Immature natural killer cell (primary cell): ENCODE measurements around the gene PDCD2L. TPM values are rescaled to one million over a fixed set of nuclear protein-coding genes. Genes with fewer than 3 reads are reported as not detected.
A peak's percentile ranks its signal among the peaks of the same experiment; 100 is the strongest.

Experiments used
- DNase-seq, 3 donors: peaks; one replicate each; pipeline ENCODE4 v3.0.0; 2022; ENCODE audit warnings: mixed read lengths in 1 of 3
- H3K27ac Mint-ChIP-seq, 6 donors: one replicate each; pipeline ENCODE4 v1.8.0; 2020; ENCODE audit warnings: mixed read lengths in 6 of 6, mild to moderate bottlenecking in 5 of 6, inconsistent platforms in 4 of 6, moderate library complexity in 3 of 6
- H3K27me3 Mint-ChIP-seq, 3 donors: one replicate each; pipeline ENCODE4 v1.8.0; 2020 to 2021; ENCODE audit warnings: low read depth in 3 of 3, mild to moderate bottlenecking in 3 of 3, mixed read lengths in 3 of 3, moderate library complexity in 3 of 3, inconsistent platforms in 1 of 3
- H3K36me3 Mint-ChIP-seq, 3 donors: one replicate each; pipeline ENCODE4 v1.8.0; 2020; ENCODE audit warnings: mixed read lengths in 3 of 3, inconsistent platforms in 2 of 3, mild to moderate bottlenecking in 2 of 3
- H3K4me1 Mint-ChIP-seq, 2 donors: one replicate each; pipeline ENCODE4 v1.8.0; 2020; ENCODE audit warnings: inconsistent platforms in 2 of 2, mild to moderate bottlenecking in 2 of 2, mixed read lengths in 2 of 2, moderate library complexity in 1 of 2
- H3K4me3 Mint-ChIP-seq, 5 donors: one replicate each; pipeline ENCODE4 v1.8.0; 2020; ENCODE audit warnings: mild to moderate bottlenecking in 5 of 5, mixed read lengths in 5 of 5, inconsistent platforms in 3 of 5, moderate library complexity in 3 of 5
- H3K9me3 Mint-ChIP-seq, 6 donors: one replicate each; pipeline ENCODE4 v1.8.0; 2020; ENCODE audit warnings: mild to moderate bottlenecking in 6 of 6, mixed read lengths in 6 of 6, inconsistent platforms in 4 of 6, moderate library complexity in 3 of 6
- polyA plus RNA-seq, 3 donors: library from polyadenylated mRNA; unstranded; fragments of 300-500 nt; fragmentation: Illumina TruSeq; gene quantifications; one replicate each; pipeline ENCODE4 v1.2.3, GENCODE V29; 2021

Gene PDCD2L
- polyA plus RNA-seq = 10 to 100 TPM in 2 of 3 donors, 1 to 10 TPM in 1; 6.5 to 14.3 (median 11.4) TPM

GRCh38 chr19:34404109-34404909, at the start of gene PDCD2L:
Gene PDCD2L (plus strand): TSS chr19:34404399. CDS start chr19:34404431, 32 bp downstream.
- peaks cover 0 to 3% (median 0%) of the 10 kb centered on the region in 3 donors for H3K27me3 Mint-ChIP-seq
- DNase-seq = peak; percentile 87 to 89 (median 88)
- H3K27ac Mint-ChIP-seq = peak within 1 kb of the TSS; percentile 70 to 86 (median 83)
- peaks cover 6 to 12% (median 8%) of the 10 kb centered on the region in 3 donors for H3K36me3 Mint-ChIP-seq
- peaks cover 10% of the 10 kb centered on the region in 2 donors for H3K4me1 Mint-ChIP-seq
- H3K4me3 Mint-ChIP-seq = peak within 1 kb of the TSS; percentile 90 to 93 (median 92)
- no peaks in the 10 kb centered on the region for H3K9me3 Mint-ChIP-seq

- no peak overlapping the region for H3K4me3 Mint-ChIP-seq
- H3K27me3 Mint-ChIP-seq = peaks cover 7 to 10% (median 10%) of the 10 kb centered on the region in 3 donors
- DNase-seq = no peak
- H3K36me3 Mint-ChIP-seq = peaks cover 0 to 6% (median 5%) of the 10 kb centered on the region in 3 donors
- peaks cover 43% of the 10 kb centered on the region in 2 donors for H3K4me1 Mint-ChIP-seq
- no peaks in the 10 kb centered on the region for H3K9me3 Mint-ChIP-seq
- H3K27ac Mint-ChIP-seq = no peak overlapping the region
These were observed 49.0 kb upstream of the PDCD2L start for GRCh38 chr19:34355201-34355600.

GRCh38 chr19:34356875-34357274, 47.3 kb upstream of the PDCD2L start:
- H3K9me3 Mint-ChIP-seq = no peaks in the 10 kb centered on the region
- H3K36me3 Mint-ChIP-seq = peaks cover 0 to 6% (median 5%) of the 10 kb centered on the region in 3 donors
- DNase-seq = no peak
- peaks cover 8 to 10% (median 10%) of the 10 kb centered on the region in 3 donors for H3K27me3 Mint-ChIP-seq
- H3K4me1 Mint-ChIP-seq = peaks cover 30 to 31% of the 10 kb centered on the region in 2 donors
- H3K27ac Mint-ChIP-seq = no peak overlapping the region
- H3K4me3 Mint-ChIP-seq = no peak overlapping the region

GRCh38 chr19:34357431-34357830, 46.8 kb upstream of the PDCD2L start:
- DNase-seq = no peak
- H3K9me3 Mint-ChIP-seq = no peaks in the 10 kb centered on the region
- H3K27me3 Mint-ChIP-seq = peaks cover 8 to 10% (median 9%) of the 10 kb centered on the region in 3 donors
- peak overlapping the region in 4 of 5 donors; percentile 27 to 71 (median 63) for H3K4me3 Mint-ChIP-seq
- peaks cover 0 to 6% (median 5%) of the 10 kb centered on the region in 3 donors for H3K36me3 Mint-ChIP-seq
- H3K27ac Mint-ChIP-seq = peak overlapping the region in 5 of 6 donors; percentile 40 to 89 (median 68)
- peaks cover 26 to 29% of the 10 kb centered on the region in 2 donors for H3K4me1 Mint-ChIP-seq

GRCh38 chr19:34359140-34359953, 44.9 kb upstream of the PDCD2L start:
- Mint-ChIP-seq H3K27ac (peak overlapping the region; percentile 58 to 95 (median 94)), H3K27me3 (peaks cover 8 to 13% (median 10%) of the 10 kb centered on the region in 3 donors), H3K9me3 (no peaks in the 10 kb centered on the region), H3K4me3 (peak overlapping the region; percentile 86 to 91 (median 89)), H3K36me3 (peaks cover 0 to 6% (median 5%) of the 10 kb centered on the region in 3 donors), H3K4me1 (peaks cover 29 to 30% of the 10 kb centered on the region in 2 donors)
- DNase-seq = peak; percentile 94 to 97 (median 97)

- DNase-seq = no peak
- H3K9me3 Mint-ChIP-seq = no peaks in the 10 kb centered on the region
- H3K27me3 Mint-ChIP-seq = peaks cover 8 to 13% (median 11%) of the 10 kb centered on the region in 3 donors
- peak overlapping the region; percentile 86 to 91 (median 89) for H3K4me3 Mint-ChIP-seq
- H3K27ac Mint-ChIP-seq = peak overlapping the region; percentile 58 to 95 (median 94)
- peaks cover 0 to 3% (median 1%) of the 10 kb centered on the region in 3 donors for H3K36me3 Mint-ChIP-seq
- peaks cover 34 to 35% of the 10 kb centered on the region in 2 donors for H3K4me1 Mint-ChIP-seq
These were observed 44.3 kb upstream of the PDCD2L start for GRCh38 chr19:34359954-34360315.

- DNase-seq = no peak
- no peaks in the 10 kb centered on the region for H3K9me3 Mint-ChIP-seq
- H3K27ac Mint-ChIP-seq = peak overlapping the region; percentile 58 to 95 (median 94)
- H3K4me1 Mint-ChIP-seq = peaks cover 35 to 37% of the 10 kb centered on the region in 2 donors
- peaks cover 8 to 13% (median 11%) of the 10 kb centered on the region in 3 donors for H3K27me3 Mint-ChIP-seq
- H3K36me3 Mint-ChIP-seq = no peaks in the 10 kb centered on the region
- peak overlapping the region; percentile 86 to 91 (median 89) for H3K4me3 Mint-ChIP-seq
These were observed 43.8 kb upstream of the PDCD2L start for GRCh38 chr19:34360354-34360909.

GRCh38 chr19:34362679-34363069, 41.5 kb upstream of the PDCD2L start:
- H3K9me3 Mint-ChIP-seq = no peaks in the 10 kb centered on the region
- peak overlapping the region in 5 of 6 donors; percentile 2 to 58 (median 55) for H3K27ac Mint-ChIP-seq
- H3K4me3 Mint-ChIP-seq = peak overlapping the region in 3 of 5 donors; percentile 18 to 46 (median 36)
- H3K4me1 Mint-ChIP-seq = peaks cover 50 to 54% of the 10 kb centered on the region in 2 donors
- H3K27me3 Mint-ChIP-seq = peaks cover 8 to 16% (median 13%) of the 10 kb centered on the region in 3 donors
- H3K36me3 Mint-ChIP-seq = peaks cover 0 to 3% (median 0%) of the 10 kb centered on the region in 3 donors
- no peak for DNase-seq

- Mint-ChIP-seq H3K27ac (peak overlapping the region in 4 of 6 donors; percentile 24 to 58 (median 56)), H3K27me3 (peaks cover 8 to 16% (median 13%) of the 10 kb centered on the region in 3 donors), H3K4me3 (peak overlapping the region in 4 of 5 donors; percentile 35 to 61 (median 41)), H3K4me1 (peaks cover 48 to 50% of the 10 kb centered on the region in 2 donors), H3K9me3 (no peaks in the 10 kb centered on the region), H3K36me3 (peaks cover 0 to 4% (median 0%) of the 10 kb centered on the region in 3 donors)
- no peak for DNase-seq
These were observed 41.1 kb upstream of the PDCD2L start for GRCh38 chr19:34363094-34363493.

- H3K4me3 Mint-ChIP-seq = peak overlapping the region; percentile 85 to 92 (median 89)
- H3K9me3 Mint-ChIP-seq = no peaks in the 10 kb centered on the region
- peak overlapping the region in 5 of 6 donors; percentile 70 to 91 (median 86) for H3K27ac Mint-ChIP-seq
- no peak for DNase-seq
- H3K4me1 Mint-ChIP-seq = peaks cover 41% of the 10 kb centered on the region in 2 donors
- peaks cover 8 to 14% (median 10%) of the 10 kb centered on the region in 3 donors for H3K27me3 Mint-ChIP-seq
- peaks cover 0 to 8% (median 0%) of the 10 kb centered on the region in 3 donors for H3K36me3 Mint-ChIP-seq
These were observed 40.3 kb upstream of the PDCD2L start for GRCh38 chr19:34363930-34364329.

GRCh38 chr19:34364462-34364829, 39.8 kb upstream of the PDCD2L start:
- H3K4me3 Mint-ChIP-seq = peak overlapping the region; percentile 85 to 92 (median 89)
- H3K9me3 Mint-ChIP-seq = no peaks in the 10 kb centered on the region
- peak overlapping the region; percentile 70 to 91 (median 86) for H3K27ac Mint-ChIP-seq
- peaks cover 0 to 8% (median 0%) of the 10 kb centered on the region in 3 donors for H3K36me3 Mint-ChIP-seq
- peaks cover 6 to 9% (median 8%) of the 10 kb centered on the region in 3 donors for H3K27me3 Mint-ChIP-seq
- no peak for DNase-seq
- peaks cover 36% of the 10 kb centered on the region in 2 donors for H3K4me1 Mint-ChIP-seq

- peaks cover 3 to 9% (median 4%) of the 10 kb centered on the region in 3 donors for H3K27me3 Mint-ChIP-seq
- H3K4me3 Mint-ChIP-seq = peak within 1 kb of the TSS; percentile 90 to 97 (median 92)
- H3K27ac Mint-ChIP-seq = peak within 1 kb of the TSS; percentile 82 to 92 (median 88)
- peak; percentile 50 to 61 (median 58) for DNase-seq
- H3K36me3 Mint-ChIP-seq = peaks cover 0 to 11% (median 0%) of the 10 kb centered on the region in 3 donors
- peaks cover 31% of the 10 kb centered on the region in 2 donors for H3K4me1 Mint-ChIP-seq
- no peaks in the 10 kb centered on the region for H3K9me3 Mint-ChIP-seq
These were observed 39.3 kb upstream of the PDCD2L start, which contains the start of gene GPI for GRCh38 chr19:34364830-34365462. Gene GPI (plus strand): TSS chr19:34365196. CDS start chr19:34365267, 71 bp downstream.
